ENCODE measurements around the gene SORCS2. TPM values are rescaled to one million over a fixed set of nuclear protein-coding genes. Genes with fewer than 3 reads are reported as not detected.

The SORCS2 gene
- total and polyA plus RNA-seq, 2 of the 13 experiments (the other 11 are each of a cell fraction or from before 2014, with no cell fraction given): 0.82 to 1.0 TPM

GRCh38 chr4:7537853-7538400 lies 345.6 kb downstream of the SORCS2 start (continued):
- no peak for TF ChIP-seq ZHX2 (IDR thresholded peaks at IDR 0.05; ENCODE audit: low read depth)
- TF ChIP-seq ZHX2 (CRISPR knock-in tag; IDR thresholded peaks at IDR 0.05; ENCODE audit: borderline replicate concordance): no peak
- TF ChIP-seq ZNF839 (CRISPR knock-in tag; IDR thresholded peaks at IDR 0.05; ENCODE audit: borderline replicate concordance): no peak
- TF ChIP-seq ZNF850 (CRISPR knock-in tag; conservative IDR thresholded peaks at IDR 0.05): no peak
- TF ChIP-seq ZNF138 (CRISPR knock-in tag; IDR thresholded peaks at IDR 0.05; ENCODE audit: low read depth): no peak
- TF ChIP-seq ZNF460 (CRISPR knock-in tag; IDR thresholded peaks at IDR 0.05; ENCODE audit: borderline replicate concordance): no peak
- TF ChIP-seq ZSCAN20 (CRISPR knock-in tag; IDR thresholded peaks at IDR 0.05; ENCODE audit: borderline replicate concordance): no peak
